GM12872 (cell line): ENCODE measurements around the gene THAP5.

ENCODE experiments used
- CTCF ChIP-seq: IDR thresholded peaks from 3 replicates; pipeline ENCODE4 v1.5.1; 2011; ENCODE audit warnings: low read depth, mild to moderate bottlenecking, low read length, moderate library complexity; ENCODE audit not compliant: insufficient read depth

The THAP5 gene

GRCh38 chr7:108568801-108569380 lies 615 bp downstream of the THAP5 start:
- TF ChIP-seq CTCF, result no peak

- TF ChIP-seq CTCF, result no peak
These were observed 3.5 kb downstream of the THAP5 start for GRCh38 chr7:108565987-108566386.

- TF ChIP-seq CTCF, result no peak
These were observed 8.4 kb downstream of the THAP5 start for GRCh38 chr7:108561047-108561619.

- no peak for TF ChIP-seq CTCF
These were observed 10.3 kb downstream of the THAP5 start for GRCh38 chr7:108559253-108559652.

GRCh38 chr7:108557617-108558016 lies 11.9 kb downstream of the THAP5 start:
- TF ChIP-seq CTCF, result no peak

GRCh38 chr7:108557191-108557590 lies 12.3 kb downstream of the THAP5 start:
- TF ChIP-seq CTCF, result no peak

- TF ChIP-seq CTCF, result no peak
These were observed 28.0 kb downstream of the THAP5 start for GRCh38 chr7:108541478-108541877.
